Brain microvascular endothelial cell (primary cell): ENCODE data around the gene DMXL2.

Experiments used
- DNase-seq: peaks from one replicate; pipeline ENCODE4 v3.0.0-alpha.2; 2020
- H3K27ac ChIP-seq: fragments of 250-450 bp; sonication (Bioruptor Pico); 2 replicates; pipeline ENCODE4 v1.5.1; 2020; ENCODE audit warnings: mild to moderate bottlenecking, moderate library complexity
- H3K27me3 ChIP-seq: fragments of 250-450 bp; sonication (Bioruptor Pico); replicated peaks from 2 replicates; pipeline ENCODE4 v1.5.1; 2020; ENCODE audit warnings: mild to moderate bottlenecking
- H3K36me3 ChIP-seq: fragments of 250-450 bp; sonication (Bioruptor Pico); replicated peaks from 2 replicates; pipeline ENCODE4 v1.5.1; 2020; ENCODE audit warnings: mild to moderate bottlenecking
- H3K4me3 ChIP-seq: 2 replicates; pipeline ENCODE4 v1.5.1; 2011; ENCODE audit warnings: low read depth, mild to moderate bottlenecking, control low read depth, low read length, moderate library complexity
- in situ Hi-C: cut with HindIII; loops from 2 replicates; pipeline ENCODE4 v1.10.0; 2017; ENCODE audit warnings: low sequenced_read_pairs, low pct_ligation_motif_present
- TF ChIP-seq, protein P1 (sequence below): IDR thresholded peaks from 2 replicates; pipeline ENCODE4 v1.5.1; 2011; ENCODE audit warnings: low read depth, mild to moderate bottlenecking, moderate library complexity, low read length, control low read depth, inconsistent platforms; ENCODE audit errors: missing control alignments

DMXL2 gene

DNA sequence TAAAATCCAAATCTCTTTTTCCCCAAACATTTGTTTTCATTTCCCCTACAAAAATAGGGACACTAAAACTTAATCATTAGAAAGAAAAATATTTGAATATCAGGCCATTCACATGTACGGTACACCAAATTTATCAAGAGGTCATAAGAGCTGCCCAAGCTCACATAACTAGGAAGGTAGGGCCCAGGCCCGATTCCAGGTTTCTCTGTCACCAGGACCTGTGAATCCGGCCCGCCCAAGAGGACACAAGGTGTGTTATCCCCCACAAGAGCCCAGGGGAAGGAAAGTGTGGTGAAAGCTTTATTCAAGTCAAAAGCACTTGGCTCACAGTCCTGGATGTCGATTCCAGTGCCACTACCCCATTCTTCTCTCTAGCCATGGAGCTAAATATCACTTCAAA, 130.6 kb downstream of the DMXL2 start:
- H3K4me3 ChIP-seq = no peak overlapping the region
- no peaks in the 10 kb centered on the region for H3K36me3 ChIP-seq
- H3K27me3 ChIP-seq = no peaks in the 10 kb centered on the region
- no peak for DNase-seq
- in situ Hi-C loops = loop anchor here (25.0 kb wide), 1 partner anchor 105 kb away; no protein-coding TSS in a partner anchor
- TF ChIP-seq, protein P1, sequence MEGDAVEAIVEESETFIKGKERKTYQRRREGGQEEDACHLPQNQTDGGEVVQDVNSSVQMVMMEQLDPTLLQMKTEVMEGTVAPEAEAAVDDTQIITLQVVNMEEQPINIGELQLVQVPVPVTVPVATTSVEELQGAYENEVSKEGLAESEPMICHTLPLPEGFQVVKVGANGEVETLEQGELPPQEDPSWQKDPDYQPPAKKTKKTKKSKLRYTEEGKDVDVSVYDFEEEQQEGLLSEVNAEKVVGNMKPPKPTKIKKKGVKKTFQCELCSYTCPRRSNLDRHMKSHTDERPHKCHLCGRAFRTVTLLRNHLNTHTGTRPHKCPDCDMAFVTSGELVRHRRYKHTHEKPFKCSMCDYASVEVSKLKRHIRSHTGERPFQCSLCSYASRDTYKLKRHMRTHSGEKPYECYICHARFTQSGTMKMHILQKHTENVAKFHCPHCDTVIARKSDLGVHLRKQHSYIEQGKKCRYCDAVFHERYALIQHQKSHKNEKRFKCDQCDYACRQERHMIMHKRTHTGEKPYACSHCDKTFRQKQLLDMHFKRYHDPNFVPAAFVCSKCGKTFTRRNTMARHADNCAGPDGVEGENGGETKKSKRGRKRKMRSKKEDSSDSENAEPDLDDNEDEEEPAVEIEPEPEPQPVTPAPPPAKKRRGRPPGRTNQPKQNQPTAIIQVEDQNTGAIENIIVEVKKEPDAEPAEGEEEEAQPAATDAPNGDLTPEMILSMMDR = no peak
- no peak overlapping the region for H3K27ac ChIP-seq

DNA sequence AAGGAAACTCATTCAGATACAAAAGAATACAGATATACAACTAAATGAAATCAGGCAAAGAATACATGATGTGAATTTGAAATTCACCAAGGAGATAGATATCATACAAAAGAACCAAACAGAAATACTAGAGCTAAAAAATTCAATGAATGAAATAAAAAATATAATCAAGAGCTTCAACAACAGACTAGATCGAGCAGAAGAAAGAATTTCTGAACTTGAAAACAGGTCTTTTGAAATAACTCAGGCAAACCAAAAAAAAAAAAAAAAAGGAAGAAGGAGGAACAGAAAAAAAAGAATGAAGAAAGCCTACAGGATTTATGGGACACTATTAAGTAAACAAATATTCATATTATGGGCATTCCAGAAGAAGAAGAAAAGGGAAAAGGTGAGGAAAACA, 137.8 kb downstream of the DMXL2 start:
- H3K36me3 ChIP-seq = peaks cover 3% of the 10 kb centered on the region
- no peak overlapping the region for H3K27ac ChIP-seq
- H3K27me3 ChIP-seq = no peaks in the 10 kb centered on the region
- H3K4me3 ChIP-seq = no peak overlapping the region
- TF ChIP-seq, protein P1 = no peak
- no peak for DNase-seq
- in situ Hi-C loops = loop anchor here (25.0 kb wide), 1 partner anchor 97 kb away; no protein-coding TSS in a partner anchor

GRCh38 chr15:51483985-51484384, 138.6 kb downstream of the DMXL2 start:
- in situ Hi-C loops = loop anchor here (25.0 kb wide), 1 partner anchor 97 kb away; no protein-coding TSS in a partner anchor
- TF ChIP-seq, protein P1 = no peak
- Histone ChIP-seq H3K4me3 (no peak overlapping the region), H3K36me3 (peaks cover 3% of the 10 kb centered on the region), H3K27me3 (no peaks in the 10 kb centered on the region), H3K27ac (no peak overlapping the region)
- DNase-seq = no peak

DNA sequence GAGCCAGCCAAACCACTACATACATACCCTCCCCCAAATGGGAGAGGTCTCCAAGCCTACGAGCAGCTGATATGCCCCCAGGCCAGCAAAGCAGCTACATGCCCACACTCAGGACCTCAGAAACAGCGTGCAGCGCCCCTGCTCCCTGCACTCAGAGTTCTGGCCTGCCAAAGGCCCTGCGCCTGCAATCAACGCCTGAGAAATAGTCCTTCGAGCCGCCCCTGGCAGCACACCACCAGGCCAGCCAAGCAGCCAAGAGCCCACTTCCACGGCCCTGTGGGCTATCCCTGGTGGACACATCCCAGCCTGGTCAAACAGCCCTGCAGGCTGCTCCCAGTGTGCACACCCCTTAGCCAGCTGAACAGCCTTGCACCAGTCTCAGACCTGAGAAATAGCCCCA, 139.1 kb downstream of the DMXL2 start:
- no peak for DNase-seq
- H3K27me3 ChIP-seq = no peaks in the 10 kb centered on the region
- TF ChIP-seq, protein P1 = no peak
- peaks cover 3% of the 10 kb centered on the region for H3K36me3 ChIP-seq
- in situ Hi-C loops = loop anchor here (25.0 kb wide), 1 partner anchor 96 kb away; no protein-coding TSS in a partner anchor
- H3K27ac ChIP-seq = no peak overlapping the region
- no peak overlapping the region for H3K4me3 ChIP-seq

- no peaks in the 10 kb centered on the region for H3K27me3 ChIP-seq
- H3K4me3 ChIP-seq = no peak overlapping the region
- H3K27ac ChIP-seq = no peak overlapping the region
- in situ Hi-C loops = loop anchor here (25.0 kb wide), 1 partner anchor 88 kb away; no protein-coding TSS in a partner anchor
- H3K36me3 ChIP-seq = no peaks in the 10 kb centered on the region
- no peak for DNase-seq
- TF ChIP-seq, protein P1 = no peak
Measured at GRCh38 chr15:51475736-51476135, 146.8 kb downstream of the DMXL2 start.

- Histone ChIP-seq H3K27me3 (no peaks in the 10 kb centered on the region), H3K4me3 (no peak overlapping the region), H3K36me3 (no peaks in the 10 kb centered on the region), H3K27ac (no peak overlapping the region)
- in situ Hi-C loops = no loop called here
- no peak for DNase-seq
- TF ChIP-seq, protein P1 = no peak
Measured at GRCh38 chr15:51470512-51470911, 152.1 kb downstream of the DMXL2 start.
